Occipital lobe (tissue), 2 donors: ENCODE data around the gene BCL10. TPM values are rescaled to one million over a fixed set of nuclear protein-coding genes. Genes with fewer than 3 reads are reported as not detected.

Experiments
- DNase-seq: peaks from one replicate; lab custom pipeline; 2025; lab: John Stamatoyannopoulos, UW
- total RNA-seq: library from RNA; depleted of rRNA; stranded (reverse); fragments of >200 nt; gene quantifications from one replicate; pipeline ENCODE4 v1.2.3, GENCODE V29; 2014

Gene BCL10
- 35.4 TPM for total RNA-seq

GRCh38 chr1:85276215-85276977 is at the start of gene BCL10:
BCL10 (minus strand) TSS chr1:85276632; CDS start chr1:85276352, 280 bp downstream.
- peak; percentile 98 for DNase-seq

DNA sequence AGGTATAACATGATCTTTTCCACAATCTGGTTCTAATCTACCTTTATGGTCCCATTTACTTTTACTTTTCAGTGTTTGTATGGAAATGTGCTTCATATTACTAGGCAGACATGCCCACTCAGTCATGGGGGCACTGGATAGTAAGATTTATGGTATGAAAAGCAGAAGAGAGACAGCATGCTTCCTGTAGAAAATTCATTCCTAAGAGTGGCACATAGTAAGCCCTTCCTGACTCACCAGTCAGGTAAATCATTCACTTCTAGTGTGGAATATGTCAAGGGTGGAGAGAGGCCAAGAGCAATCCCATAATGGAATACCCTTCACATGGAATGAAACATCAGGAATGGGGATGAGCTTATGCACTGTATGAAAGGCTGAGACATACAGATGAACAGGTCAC is 49.5 kb upstream of the BCL10 start:
- no peak for DNase-seq

- no peak for DNase-seq
Observed at GRCh38 chr1:85323770-85324169, 47.3 kb upstream of the BCL10 start.

GRCh38 chr1:85322655-85323054 is 46.2 kb upstream of the BCL10 start:
- no peak for DNase-seq

DNA sequence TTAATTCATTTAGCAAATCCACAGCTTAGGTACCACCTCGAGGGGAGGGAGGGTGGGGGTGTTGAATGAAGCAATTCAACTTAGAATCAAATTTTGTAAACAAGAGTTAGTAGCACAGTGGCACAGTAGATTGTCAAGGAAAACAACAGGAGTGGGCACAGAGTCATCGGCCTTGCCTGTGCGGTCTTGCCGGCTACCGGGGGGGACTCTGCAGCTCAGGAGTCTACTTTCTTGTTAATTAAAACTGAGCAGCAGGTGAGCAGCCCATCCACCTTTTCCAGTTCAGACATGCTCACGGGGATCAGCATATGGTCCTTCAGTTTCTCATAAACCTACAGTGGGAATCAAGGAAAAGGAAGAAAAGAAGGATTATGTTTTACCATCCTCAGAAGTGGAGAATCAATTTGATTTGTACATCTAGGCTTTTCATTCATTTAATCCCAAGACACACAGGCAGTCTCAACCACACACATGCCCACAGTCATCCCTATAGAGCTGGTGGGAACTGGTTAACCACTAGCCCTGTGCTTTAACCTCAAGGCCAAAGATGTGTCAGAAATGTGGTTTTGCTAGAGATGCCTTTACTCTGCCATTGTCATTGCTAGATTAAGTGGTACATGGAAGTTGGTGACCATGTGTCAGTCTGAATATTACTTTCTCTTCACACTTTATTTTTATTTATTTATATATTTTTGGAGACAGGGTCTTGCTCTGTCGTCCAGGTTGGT is 45.0 kb upstream of the BCL10 start:
- no peak for DNase-seq

DNA sequence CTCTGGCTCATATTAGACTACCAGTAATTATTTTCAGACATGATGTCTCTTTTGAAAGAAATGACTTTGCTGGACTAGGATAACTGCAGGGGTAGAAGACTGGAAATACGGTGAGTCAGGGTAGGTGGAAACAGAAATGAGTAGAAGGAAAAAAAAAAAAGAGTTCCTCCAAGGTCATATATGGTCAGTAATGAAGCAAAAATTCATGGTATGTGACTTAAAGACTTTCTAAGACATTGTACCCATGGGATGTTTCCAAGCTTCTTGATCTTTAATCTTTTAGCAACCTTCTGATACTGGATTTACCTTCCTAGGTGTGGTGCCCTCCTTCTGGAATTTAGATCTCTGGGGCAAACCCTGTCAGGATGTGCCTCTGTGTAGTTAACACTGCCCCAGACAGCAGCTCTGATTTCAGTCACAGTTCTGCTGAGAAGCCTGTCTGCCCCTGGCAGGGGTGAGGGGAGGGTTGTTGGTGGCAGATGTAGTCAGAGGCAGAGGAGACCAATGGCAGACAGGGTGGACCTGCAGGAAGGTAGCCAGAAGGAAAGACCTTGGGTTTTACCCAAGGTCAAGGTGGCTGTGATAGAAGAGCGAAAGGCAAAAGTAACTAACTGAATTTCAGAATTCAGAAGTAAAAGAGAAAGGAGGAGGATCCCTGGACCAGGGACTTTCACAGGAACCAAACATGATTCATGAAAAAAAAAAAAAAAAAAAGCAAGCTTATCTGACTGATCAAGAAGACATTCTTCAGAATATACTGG is 44.1 kb upstream of the BCL10 start:
- DNase-seq: no peak

- DNase-seq: no peak
Observed at GRCh38 chr1:85319931-85320330, 43.5 kb upstream of the BCL10 start.

DNA sequence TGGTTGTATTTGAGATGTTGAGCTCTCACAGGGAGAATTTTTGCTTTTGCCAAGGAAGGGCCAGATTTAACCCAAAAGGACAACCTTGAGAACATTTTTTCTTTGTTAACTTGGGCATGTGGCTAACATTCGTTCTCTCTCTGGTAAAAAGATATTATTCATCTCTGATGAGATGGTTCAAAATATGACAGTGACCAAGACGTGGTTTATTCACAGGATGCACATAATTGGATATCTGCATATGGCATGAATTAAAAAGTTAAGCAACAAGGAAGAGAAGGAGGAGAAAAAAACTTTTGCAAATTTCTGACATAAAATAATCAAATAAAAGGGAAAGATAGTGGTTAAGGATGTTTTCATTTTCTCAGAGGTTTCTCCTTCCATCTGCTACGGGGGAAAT is 43.1 kb upstream of the BCL10 start:
- no peak for DNase-seq

- DNase-seq: no peak
Observed at GRCh38 chr1:85318217-85318616, 41.8 kb upstream of the BCL10 start.

- DNase-seq: no peak
Observed at GRCh38 chr1:85317560-85317959, 41.1 kb upstream of the BCL10 start.

GRCh38 chr1:85316321-85316720 is 39.9 kb upstream of the BCL10 start:
- DNase-seq: no peak

- no peak for DNase-seq
Observed at GRCh38 chr1:85315789-85316188, 39.4 kb upstream of the BCL10 start.

DNA sequence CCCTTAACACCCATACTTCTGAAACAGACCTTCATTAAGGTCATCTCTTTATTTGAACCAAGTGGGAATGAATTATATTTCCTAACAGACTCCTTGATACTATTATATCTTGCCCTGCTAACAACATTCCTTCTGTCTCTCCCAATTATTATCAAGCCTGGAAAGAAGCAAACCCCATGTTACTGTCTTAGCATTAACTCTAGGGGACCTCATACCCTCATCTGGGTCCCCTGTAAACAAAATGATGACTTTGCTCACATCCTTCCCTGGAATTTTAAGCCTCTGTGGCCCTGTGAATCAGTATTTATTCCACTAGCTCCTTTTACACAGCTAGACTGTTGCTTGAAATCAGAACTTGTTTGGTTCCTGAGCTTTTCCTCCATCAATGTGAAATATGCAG is 38.3 kb upstream of the BCL10 start:
- DNase-seq: no peak

- no peak for DNase-seq
Observed at GRCh38 chr1:85313888-85314696, 37.7 kb upstream of the BCL10 start.

DNA sequence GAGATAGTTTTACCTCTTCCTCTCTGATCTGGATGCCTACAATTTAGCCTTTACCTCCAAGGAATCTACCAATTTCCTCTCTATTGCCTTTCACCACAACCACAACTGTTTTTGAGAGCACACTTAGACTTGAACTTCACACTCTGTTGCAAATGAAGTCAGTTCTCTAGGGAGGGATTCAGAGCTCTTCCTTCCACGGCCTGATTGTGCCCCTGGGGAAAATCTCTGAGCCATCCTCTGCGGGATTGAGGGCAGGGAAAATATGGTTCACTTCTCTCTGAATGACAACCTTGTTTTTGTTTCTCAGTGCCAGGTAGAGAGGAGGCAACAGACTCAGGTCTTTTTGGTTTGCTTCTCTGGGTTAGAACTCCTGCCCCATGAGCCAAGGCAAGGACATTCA is 35.4 kb upstream of the BCL10 start:
- no peak for DNase-seq

DNA sequence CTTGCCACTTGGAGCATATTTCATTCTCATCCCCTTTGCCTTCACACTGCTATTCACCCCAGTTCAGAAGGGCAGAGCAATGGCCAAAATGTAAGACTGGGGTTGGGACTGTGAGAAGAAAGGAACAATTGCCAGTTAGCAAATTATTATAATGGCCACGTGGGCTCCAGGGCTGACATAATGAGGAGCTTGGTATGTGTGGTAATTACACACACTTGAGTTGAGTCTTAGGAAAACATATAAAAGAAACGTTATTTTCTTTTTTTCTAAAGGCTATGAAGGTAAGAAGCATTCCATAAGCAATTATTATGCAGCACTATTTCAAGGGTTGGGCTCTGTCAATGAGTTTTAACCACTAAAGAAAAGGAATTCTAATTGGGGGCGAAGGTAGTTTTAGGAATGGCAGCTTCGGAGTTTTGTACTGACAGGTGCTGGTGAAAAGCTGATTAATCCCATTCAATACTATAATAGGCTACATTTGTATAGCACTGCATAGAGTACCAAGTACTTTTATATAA is 32.5 kb upstream of the BCL10 start:
- no peak for DNase-seq

GRCh38 chr1:85307987-85308832 is 31.8 kb upstream of the BCL10 start:
- peak; percentile 68 for DNase-seq

DNA sequence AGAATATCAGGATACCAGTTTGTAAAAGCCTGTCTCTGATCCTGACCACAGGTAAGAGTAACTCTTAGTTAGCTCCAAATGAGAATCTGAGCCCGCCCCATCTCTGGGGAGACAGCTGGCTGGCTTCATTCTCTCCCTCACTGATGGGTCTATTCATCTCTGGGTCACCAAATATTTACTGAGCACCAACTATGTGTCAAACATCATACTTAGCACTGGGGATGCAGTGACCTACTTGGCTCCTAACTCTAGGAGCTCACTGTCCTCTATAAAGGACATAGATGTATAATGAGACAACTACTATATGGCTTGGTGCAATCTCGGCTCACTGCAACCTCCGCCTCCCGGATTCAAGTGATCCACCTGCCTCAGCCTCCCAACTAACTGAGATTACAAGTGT is 29.8 kb upstream of the BCL10 start:
- no peak for DNase-seq

GRCh38 chr1:85303440-85304162 is 27.2 kb upstream of the BCL10 start:
- DNase-seq: no peak

DNA sequence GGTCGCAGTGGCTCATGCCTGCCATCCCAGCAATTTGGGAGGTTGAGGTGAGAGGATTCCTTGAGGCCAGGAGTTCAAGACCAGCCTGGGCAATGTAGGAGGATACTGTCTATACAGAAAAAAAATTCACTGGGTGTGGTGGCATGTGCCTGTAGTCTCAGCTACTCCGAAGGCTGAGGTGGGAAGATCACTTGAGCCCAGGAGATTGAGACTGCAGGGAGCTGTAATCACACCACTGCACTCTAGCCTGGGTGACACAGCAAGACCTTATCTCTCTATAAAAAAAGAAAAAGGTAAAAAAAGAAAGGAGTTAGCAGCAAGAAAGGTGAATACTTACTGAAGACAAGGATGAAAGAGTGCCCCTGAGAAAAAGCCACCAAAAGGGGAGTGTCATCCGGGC is 23.7 kb upstream of the BCL10 start:
- no peak for DNase-seq
